OCI-LY1 (cell line): ENCODE results near the gene CNTN5.

Experiments
- EZH2 ChIP-seq: fragments of 200-600 bp; sonication (generic), shearing (Covaris generic); IDR thresholded peaks from 2 replicates; pipeline ENCODE4 v1.8.0; 2017; ENCODE audit warnings: borderline replicate concordance, mixed run types, mild to moderate bottlenecking, antibody characterized with exemption, low read length, moderate library complexity, mixed read lengths
- TF ChIP-seq, protein P1 (sequence below): fragments of 200-600 bp; sonication (generic), shearing (Covaris generic); IDR thresholded peaks from 2 replicates; pipeline ENCODE4 v1.5.1; 2017; ENCODE audit warnings: mild to moderate bottlenecking, antibody characterized with exemption, low read length, moderate library complexity, mixed read lengths

- TF ChIP-seq, protein P1, sequence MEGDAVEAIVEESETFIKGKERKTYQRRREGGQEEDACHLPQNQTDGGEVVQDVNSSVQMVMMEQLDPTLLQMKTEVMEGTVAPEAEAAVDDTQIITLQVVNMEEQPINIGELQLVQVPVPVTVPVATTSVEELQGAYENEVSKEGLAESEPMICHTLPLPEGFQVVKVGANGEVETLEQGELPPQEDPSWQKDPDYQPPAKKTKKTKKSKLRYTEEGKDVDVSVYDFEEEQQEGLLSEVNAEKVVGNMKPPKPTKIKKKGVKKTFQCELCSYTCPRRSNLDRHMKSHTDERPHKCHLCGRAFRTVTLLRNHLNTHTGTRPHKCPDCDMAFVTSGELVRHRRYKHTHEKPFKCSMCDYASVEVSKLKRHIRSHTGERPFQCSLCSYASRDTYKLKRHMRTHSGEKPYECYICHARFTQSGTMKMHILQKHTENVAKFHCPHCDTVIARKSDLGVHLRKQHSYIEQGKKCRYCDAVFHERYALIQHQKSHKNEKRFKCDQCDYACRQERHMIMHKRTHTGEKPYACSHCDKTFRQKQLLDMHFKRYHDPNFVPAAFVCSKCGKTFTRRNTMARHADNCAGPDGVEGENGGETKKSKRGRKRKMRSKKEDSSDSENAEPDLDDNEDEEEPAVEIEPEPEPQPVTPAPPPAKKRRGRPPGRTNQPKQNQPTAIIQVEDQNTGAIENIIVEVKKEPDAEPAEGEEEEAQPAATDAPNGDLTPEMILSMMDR, result no peak
- TF ChIP-seq EZH2, result no peak
Measured at GRCh38 chr11:100174881-100175280, 1154.1 kb downstream of the CNTN5 start.
